BJ (cell line): ENCODE measurements around the gene AVPI1. TPM values are rescaled to one million over a fixed set of nuclear protein-coding genes. Genes with fewer than 3 reads are reported as not detected.
A peak's percentile ranks its signal among the peaks of the same experiment; 100 is the strongest.

Source experiments
- CTCF ChIA-PET: fragments of 350-600 bp; formaldehyde crosslinking; extraction: SDS; loops from one replicate; lab custom pipeline; 2021; ENCODE audit warnings: antibody characterized with exemption, inconsistent platforms; lab: Yijun Ruan, JAX
- POLR2A ChIA-PET: fragments of 300-600 bp; sonication (Branson Sonifier 250); formaldehyde crosslinking; extraction: SDS; loops from one replicate; lab custom pipeline; 2021; ENCODE audit warnings: antibody characterized with exemption; lab: Charles Lee
- DNase-seq: peaks from one replicate; pipeline ENCODE4 v3.0.0-alpha.2; 2011; ENCODE audit warnings: low read depth
- H3K27me3 ChIP-seq: 2 replicates; pipeline ENCODE4 v1.6.0; 2011; ENCODE audit warnings: low read length; ENCODE audit not compliant: control insufficient read depth, insufficient read depth
- H3K36me3 ChIP-seq: 2 replicates; pipeline ENCODE4 v1.5.1; 2011; ENCODE audit warnings: low read length; ENCODE audit not compliant: control insufficient read depth, insufficient read depth
- H3K4me3 ChIP-seq: 2 replicates; pipeline ENCODE4 v1.5.1; 2011; ENCODE audit warnings: low read depth, mild to moderate bottlenecking, control low read depth, low read length
- CTCF ChIP-seq: IDR thresholded peaks from 2 replicates; pipeline ENCODE4 v1.5.1; 2011; ENCODE audit warnings: low read depth, mild to moderate bottlenecking, control low read depth, inconsistent platforms, low read length, moderate library complexity; ENCODE audit not compliant: insufficient read depth
- polyA plus RNA-seq: library from polyadenylated mRNA; depleted of rRNA; stranded (reverse); fragments of >200 nt; gene quantifications from 2 replicates; pipeline ENCODE4 v1.2.3, GENCODE V29; 2011

Gene AVPI1
- polyA plus RNA-seq, 1 experiment = 32.4 TPM

- POLR2A ChIA-PET = no interaction called here
- no peak for TF ChIP-seq CTCF
Measured at GRCh38 chr10:97711640-97712572, 24.9 kb upstream of the AVPI1 start.

GRCh38 chr10:97708976-97709946 lies 22.2 kb upstream of the AVPI1 start:
- no peak for DNase-seq
- peak; percentile 82 for TF ChIP-seq CTCF
- H3K27me3 ChIP-seq = no peaks in the 10 kb centered on the region
- no peaks in the 10 kb centered on the region for H3K36me3 ChIP-seq
- CTCF ChIA-PET = interaction anchor here (0.6 to 20.3 kb wide), 19 partner anchors 8 to 562 kb away, joined by 3 to 517 read pairs (median 4); partner anchors contain the start of genes AVPI1 and ZFYVE27
- POLR2A ChIA-PET = interaction anchor here (0.6 to 1.1 kb wide), 4 partner anchors 18 to 34 kb away, joined by 3 to 4 read pairs (median 3); partner anchors contain the start of gene ZFYVE27
- no peak overlapping the region for H3K4me3 ChIP-seq

More at GRCh38 chr10:97711640-97712572, 24.9 kb upstream of the AVPI1 start:
- H3K27me3 ChIP-seq = no peaks in the 10 kb centered on the region
- CTCF ChIA-PET = interaction anchor here (0.9 to 20.3 kb wide), 4 partner anchors 9 to 35 kb away, joined by 3 to 517 read pairs (median 22); partner anchors contain the start of gene ZFYVE27
- no peaks in the 10 kb centered on the region for H3K36me3 ChIP-seq
- no peak overlapping the region for H3K4me3 ChIP-seq
- DNase-seq = no peak

GRCh38 chr10:97708167-97708566 lies 21.1 kb upstream of the AVPI1 start:
- H3K4me3 ChIP-seq = no peak overlapping the region
- POLR2A ChIA-PET = no interaction called here
- TF ChIP-seq CTCF = no peak
- H3K36me3 ChIP-seq = no peaks in the 10 kb centered on the region
- H3K27me3 ChIP-seq = no peaks in the 10 kb centered on the region; the same call in 1 of the 2 replicates
- CTCF ChIA-PET = interaction anchor here (1.3 to 20.3 kb wide), 3 partner anchors 11 to 34 kb away, joined by 5 to 517 read pairs (median 10); partner anchors contain the start of gene ZFYVE27
- DNase-seq = no peak

GRCh38 chr10:97707134-97707861 lies 20.3 kb upstream of the AVPI1 start:
- TF ChIP-seq CTCF = no peak
- no peak for DNase-seq
- no peaks in the 10 kb centered on the region for H3K36me3 ChIP-seq
- POLR2A ChIA-PET = no interaction called here
- H3K27me3 ChIP-seq = no peaks in the 10 kb centered on the region; the same call in 1 of the 2 replicates
- H3K4me3 ChIP-seq = no peak overlapping the region
- CTCF ChIA-PET = interaction anchor here (0.6 to 20.3 kb wide), 3 partner anchors 22 to 283 kb away, joined by 3 to 517 read pairs (median 16); partner anchors contain the start of gene ZFYVE27
